ENCODE measurements around the gene ZNF808. TPM values are rescaled to one million over a fixed set of nuclear protein-coding genes. Genes with fewer than 3 reads are reported as not detected.

Gene ZNF808
- total and polyA plus RNA-seq, 2 of the 13 experiments (the other 11 are each of a cell fraction or from before 2014, with no cell fraction given): 3.0 to 7.4 TPM

DNA sequence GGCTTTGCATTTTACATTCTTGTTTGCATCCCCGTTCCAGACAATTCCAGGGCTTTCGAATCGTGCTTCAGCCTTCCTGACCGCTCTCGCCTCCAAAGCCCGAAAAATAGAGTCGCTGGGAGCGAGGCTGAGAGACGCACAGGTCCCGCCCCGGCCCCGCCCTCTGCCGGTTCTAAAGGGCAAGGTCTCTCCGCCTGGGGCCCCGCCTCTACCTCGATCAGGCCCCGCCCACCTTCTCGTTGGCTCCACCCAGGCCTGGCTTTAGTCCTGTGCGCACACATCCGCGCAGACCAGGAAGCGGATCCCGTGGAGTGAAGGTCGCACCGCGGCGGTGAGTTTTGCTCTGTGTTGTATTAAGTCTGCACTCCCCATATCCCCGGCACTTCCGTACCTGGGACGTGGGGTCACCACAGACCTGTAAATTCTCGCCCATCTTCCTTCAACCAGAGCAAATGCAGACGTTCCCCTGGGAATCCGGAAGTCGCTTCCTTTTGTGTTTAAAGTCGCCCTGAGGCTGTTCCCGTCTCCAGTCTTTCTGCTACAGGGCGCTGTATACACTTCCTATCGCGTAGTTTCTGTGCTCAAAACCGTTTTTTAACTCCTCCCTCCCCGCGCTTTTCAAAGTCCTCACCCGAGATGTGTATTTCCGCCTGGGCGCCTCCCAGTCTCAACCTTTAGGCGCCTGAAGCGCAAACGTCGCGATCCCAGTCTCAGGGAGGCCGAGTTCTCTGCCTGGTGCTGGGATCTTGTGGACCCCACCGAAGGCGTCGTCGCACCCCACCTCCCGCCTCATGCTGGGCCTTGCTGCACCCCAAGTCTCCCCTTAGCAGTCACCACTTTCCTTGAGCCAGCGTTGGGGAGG is 42.8 kb downstream of the ZNF808 start, which contains the start of gene ZNF701 (continued):
- TF ChIP-seq, protein P1, sequence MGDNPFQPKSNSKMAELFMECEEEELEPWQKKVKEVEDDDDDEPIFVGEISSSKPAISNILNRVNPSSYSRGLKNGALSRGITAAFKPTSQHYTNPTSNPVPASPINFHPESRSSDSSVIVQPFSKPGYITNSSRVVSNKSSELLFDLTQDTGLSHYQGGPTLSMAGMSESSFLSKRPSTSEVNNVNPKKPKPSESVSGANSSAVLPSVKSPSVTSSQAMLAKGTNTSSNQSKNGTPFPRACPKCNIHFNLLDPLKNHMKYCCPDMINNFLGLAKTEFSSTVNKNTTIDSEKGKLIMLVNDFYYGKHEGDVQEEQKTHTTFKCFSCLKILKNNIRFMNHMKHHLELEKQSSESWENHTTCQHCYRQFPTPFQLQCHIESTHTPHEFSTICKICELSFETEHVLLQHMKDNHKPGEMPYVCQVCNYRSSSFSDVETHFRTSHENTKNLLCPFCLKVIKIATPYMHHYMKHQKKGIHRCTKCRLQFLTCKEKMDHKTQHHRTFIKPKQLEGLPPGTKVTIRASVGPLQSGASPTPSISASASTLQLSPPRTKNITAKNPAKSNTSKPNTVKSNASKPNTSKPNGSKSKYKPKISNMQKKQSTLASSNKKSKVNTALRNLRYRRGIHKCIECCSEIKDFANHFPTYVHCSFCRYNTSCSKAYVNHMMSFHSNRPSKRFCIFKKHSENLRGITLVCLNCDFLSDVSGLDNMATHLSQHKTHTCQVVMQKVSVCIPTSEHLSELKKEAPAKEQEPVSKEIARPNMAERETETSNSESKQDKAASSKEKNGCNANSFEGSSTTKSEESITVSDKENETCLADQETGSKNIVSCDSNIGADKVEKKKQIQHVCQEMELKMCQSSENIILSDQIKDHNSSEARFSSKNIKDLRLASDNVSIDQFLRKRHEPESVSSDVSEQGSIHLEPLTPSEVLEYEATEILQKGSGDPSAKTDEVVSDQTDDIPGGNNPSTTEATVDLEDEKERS (CRISPR knock-in tag; IDR thresholded peaks at IDR 0.05): no peak
- TF ChIP-seq, protein P2, sequence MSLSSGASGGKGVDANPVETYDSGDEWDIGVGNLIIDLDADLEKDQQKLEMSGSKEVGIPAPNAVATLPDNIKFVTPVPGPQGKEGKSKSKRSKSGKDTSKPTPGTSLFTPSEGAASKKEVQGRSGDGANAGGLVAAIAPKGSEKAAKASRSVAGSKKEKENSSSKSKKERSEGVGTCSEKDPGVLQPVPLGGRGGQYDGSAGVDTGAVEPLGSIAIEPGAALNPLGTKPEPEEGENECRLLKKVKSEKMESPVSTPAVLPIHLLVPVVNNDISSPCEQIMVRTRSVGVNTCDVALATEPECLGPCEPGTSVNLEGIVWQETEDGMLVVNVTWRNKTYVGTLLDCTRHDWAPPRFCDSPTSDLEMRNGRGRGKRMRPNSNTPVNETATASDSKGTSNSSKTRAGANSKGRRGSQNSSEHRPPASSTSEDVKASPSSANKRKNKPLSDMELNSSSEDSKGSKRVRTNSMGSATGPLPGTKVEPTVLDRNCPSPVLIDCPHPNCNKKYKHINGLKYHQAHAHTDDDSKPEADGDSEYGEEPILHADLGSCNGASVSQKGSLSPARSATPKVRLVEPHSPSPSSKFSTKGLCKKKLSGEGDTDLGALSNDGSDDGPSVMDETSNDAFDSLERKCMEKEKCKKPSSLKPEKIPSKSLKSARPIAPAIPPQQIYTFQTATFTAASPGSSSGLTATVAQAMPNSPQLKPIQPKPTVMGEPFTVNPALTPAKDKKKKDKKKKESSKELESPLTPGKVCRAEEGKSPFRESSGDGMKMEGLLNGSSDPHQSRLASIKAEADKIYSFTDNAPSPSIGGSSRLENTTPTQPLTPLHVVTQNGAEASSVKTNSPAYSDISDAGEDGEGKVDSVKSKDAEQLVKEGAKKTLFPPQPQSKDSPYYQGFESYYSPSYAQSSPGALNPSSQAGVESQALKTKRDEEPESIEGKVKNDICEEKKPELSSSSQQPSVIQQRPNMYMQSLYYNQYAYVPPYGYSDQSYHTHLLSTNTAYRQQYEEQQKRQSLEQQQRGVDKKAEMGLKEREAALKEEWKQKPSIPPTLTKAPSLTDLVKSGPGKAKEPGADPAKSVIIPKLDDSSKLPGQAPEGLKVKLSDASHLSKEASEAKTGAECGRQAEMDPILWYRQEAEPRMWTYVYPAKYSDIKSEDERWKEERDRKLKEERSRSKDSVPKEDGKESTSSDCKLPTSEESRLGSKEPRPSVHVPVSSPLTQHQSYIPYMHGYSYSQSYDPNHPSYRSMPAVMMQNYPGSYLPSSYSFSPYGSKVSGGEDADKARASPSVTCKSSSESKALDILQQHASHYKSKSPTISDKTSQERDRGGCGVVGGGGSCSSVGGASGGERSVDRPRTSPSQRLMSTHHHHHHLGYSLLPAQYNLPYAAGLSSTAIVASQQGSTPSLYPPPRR (CRISPR knock-in tag; IDR thresholded peaks at IDR 0.05; ENCODE audit: borderline replicate concordance): no peak
- TF ChIP-seq HCFC1 (IDR thresholded peaks at IDR 0.05; ENCODE audit: low read depth, low read length): 0 out of 2 replicates have a peak, but pooled peaks have one; percentile 13
- TF ChIP-seq ZNF879 (CRISPR knock-in tag; IDR thresholded peaks at IDR 0.05): no peak
- TF ChIP-seq HMGA1 (CRISPR knock-in tag; conservative IDR thresholded peaks at IDR 0.05): no peak
- TF ChIP-seq, protein P3, sequence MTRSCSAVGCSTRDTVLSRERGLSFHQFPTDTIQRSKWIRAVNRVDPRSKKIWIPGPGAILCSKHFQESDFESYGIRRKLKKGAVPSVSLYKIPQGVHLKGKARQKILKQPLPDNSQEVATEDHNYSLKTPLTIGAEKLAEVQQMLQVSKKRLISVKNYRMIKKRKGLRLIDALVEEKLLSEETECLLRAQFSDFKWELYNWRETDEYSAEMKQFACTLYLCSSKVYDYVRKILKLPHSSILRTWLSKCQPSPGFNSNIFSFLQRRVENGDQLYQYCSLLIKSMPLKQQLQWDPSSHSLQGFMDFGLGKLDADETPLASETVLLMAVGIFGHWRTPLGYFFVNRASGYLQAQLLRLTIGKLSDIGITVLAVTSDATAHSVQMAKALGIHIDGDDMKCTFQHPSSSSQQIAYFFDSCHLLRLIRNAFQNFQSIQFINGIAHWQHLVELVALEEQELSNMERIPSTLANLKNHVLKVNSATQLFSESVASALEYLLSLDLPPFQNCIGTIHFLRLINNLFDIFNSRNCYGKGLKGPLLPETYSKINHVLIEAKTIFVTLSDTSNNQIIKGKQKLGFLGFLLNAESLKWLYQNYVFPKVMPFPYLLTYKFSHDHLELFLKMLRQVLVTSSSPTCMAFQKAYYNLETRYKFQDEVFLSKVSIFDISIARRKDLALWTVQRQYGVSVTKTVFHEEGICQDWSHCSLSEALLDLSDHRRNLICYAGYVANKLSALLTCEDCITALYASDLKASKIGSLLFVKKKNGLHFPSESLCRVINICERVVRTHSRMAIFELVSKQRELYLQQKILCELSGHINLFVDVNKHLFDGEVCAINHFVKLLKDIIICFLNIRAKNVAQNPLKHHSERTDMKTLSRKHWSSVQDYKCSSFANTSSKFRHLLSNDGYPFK (CRISPR knock-in tag; IDR thresholded peaks at IDR 0.05; ENCODE audit: borderline replicate concordance): no peak
- TF ChIP-seq FOXA3 (CRISPR knock-in tag; IDR thresholded peaks at IDR 0.05): no peak
- TF ChIP-seq, protein P4, sequence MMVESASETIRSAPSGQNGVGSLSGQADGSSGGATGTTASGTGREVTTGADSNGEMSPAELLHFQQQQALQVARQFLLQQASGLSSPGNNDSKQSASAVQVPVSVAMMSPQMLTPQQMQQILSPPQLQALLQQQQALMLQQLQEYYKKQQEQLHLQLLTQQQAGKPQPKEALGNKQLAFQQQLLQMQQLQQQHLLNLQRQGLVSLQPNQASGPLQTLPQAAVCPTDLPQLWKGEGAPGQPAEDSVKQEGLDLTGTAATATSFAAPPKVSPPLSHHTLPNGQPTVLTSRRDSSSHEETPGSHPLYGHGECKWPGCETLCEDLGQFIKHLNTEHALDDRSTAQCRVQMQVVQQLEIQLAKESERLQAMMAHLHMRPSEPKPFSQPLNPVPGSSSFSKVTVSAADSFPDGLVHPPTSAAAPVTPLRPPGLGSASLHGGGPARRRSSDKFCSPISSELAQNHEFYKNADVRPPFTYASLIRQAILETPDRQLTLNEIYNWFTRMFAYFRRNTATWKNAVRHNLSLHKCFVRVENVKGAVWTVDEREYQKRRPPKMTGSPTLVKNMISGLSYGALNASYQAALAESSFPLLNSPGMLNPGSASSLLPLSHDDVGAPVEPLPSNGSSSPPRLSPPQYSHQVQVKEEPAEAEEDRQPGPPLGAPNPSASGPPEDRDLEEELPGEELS (CRISPR knock-in tag; IDR thresholded peaks at IDR 0.05): no peak
- no peak for TF ChIP-seq SNRNP70 (IDR thresholded peaks at IDR 0.05; ENCODE audit: low read depth, low read length)
- no peak for TF ChIP-seq ZFYVE20 (CRISPR knock-in tag; IDR thresholded peaks at IDR 0.05; ENCODE audit: borderline replicate concordance, low read depth)
